Measurements from ENCODE around the gene CTNND1. TPM values are rescaled to one million over a fixed set of nuclear protein-coding genes. Genes with fewer than 3 reads are reported as not detected.
A peak's percentile ranks its signal among the peaks of the same experiment; 100 is the strongest.

CTNND1 gene
- total RNA-seq, 2 donors from 2014 or later: 95.3 to 119 TPM

DNA sequence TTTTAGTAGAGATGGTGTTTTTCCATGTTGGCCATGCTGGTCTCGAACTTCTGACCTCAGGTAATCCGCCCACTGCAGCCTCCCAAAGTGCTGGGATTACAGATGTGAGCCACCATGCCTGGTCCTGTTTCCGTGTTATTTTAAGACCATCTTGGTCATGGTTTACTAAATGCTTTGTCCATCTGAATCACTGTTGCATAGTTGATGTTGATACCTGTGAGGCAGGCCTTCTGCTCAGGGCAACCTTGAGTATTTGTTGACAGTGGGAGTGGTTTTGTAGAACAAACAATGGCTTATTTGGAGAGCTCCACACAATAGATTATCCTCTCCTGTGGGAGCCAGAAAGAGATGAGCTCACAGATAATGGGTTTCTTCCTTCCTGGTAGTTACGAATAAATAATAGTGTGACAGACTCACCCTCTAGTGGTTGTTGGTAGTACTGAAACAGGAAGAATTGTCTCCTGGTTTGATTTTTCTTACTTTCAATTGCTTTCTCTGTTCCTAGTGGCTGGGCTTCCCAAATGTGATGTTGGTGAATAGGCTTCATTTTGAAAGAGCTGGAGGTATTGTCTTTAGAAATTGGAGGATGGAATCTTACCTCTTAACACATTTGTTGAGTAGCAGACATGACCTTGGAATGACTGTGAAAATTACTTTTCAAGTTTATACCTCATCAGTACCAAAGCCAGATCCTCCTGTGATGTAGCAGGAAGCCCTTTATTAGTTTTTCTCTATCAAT, 39.0 kb downstream of the CTNND1 start:
- Histone ChIP-seq H3K4me1 (ENCODE audit: control insufficient read depth in 1 of 2, low read depth in 2 of 2) (peaks cover 19 to 34% of the 10 kb centered on the region in 2 donors), H3K27ac (peak overlapping the region in 1 of 2 donors; percentile 53), H3K9me3 (no peaks in the 10 kb centered on the region), H3K36me3 (peaks cover 57% of the 10 kb centered on the region), H3K4me3 (no peak overlapping the region), H3K27me3 (replicated peaks; ENCODE audit: insufficient read depth) (no peaks in the 10 kb centered on the region)
- TF ChIP-seq, protein P1, sequence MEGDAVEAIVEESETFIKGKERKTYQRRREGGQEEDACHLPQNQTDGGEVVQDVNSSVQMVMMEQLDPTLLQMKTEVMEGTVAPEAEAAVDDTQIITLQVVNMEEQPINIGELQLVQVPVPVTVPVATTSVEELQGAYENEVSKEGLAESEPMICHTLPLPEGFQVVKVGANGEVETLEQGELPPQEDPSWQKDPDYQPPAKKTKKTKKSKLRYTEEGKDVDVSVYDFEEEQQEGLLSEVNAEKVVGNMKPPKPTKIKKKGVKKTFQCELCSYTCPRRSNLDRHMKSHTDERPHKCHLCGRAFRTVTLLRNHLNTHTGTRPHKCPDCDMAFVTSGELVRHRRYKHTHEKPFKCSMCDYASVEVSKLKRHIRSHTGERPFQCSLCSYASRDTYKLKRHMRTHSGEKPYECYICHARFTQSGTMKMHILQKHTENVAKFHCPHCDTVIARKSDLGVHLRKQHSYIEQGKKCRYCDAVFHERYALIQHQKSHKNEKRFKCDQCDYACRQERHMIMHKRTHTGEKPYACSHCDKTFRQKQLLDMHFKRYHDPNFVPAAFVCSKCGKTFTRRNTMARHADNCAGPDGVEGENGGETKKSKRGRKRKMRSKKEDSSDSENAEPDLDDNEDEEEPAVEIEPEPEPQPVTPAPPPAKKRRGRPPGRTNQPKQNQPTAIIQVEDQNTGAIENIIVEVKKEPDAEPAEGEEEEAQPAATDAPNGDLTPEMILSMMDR (IDR thresholded peaks at IDR 0.05): peak; percentile 86
- ATAC-seq (ENCODE audit: insufficient number of reproducible peaks, low FRiP score, low read depth) (peak; percentile 43), DNase-seq (ENCODE audit: low spot score) (no peak)

DNA sequence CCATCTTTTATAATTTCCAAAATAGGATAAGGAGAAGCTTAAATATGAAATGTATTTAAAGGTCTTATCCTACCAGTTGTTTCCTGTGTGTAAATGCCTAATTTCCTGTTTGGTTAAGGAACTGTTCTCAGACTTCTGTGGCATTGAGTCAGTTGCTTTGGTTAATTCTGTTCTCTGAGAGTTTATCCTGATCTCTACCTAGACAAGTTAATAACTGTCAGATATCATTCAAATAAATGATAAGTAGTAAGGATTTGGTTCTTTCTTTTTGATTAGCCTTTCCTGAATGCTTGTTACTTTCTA, 39.5 kb downstream of the CTNND1 start:
- Histone ChIP-seq H3K9me3 (no peaks in the 10 kb centered on the region), H3K27ac (no peak overlapping the region), H3K27me3 (replicated peaks; ENCODE audit: insufficient read depth) (no peaks in the 10 kb centered on the region), H3K36me3 (peaks cover 56% of the 10 kb centered on the region), H3K4me3 (no peak overlapping the region), H3K4me1 (ENCODE audit: control insufficient read depth in 1 of 2, low read depth in 2 of 2) (peaks cover 19 to 34% of the 10 kb centered on the region in 2 donors)
- ATAC-seq (ENCODE audit: insufficient number of reproducible peaks, low FRiP score, low read depth): no peak
- TF ChIP-seq, protein P1 (IDR thresholded peaks at IDR 0.05): no peak
- DNase-seq (ENCODE audit: low spot score): no peak

DNA sequence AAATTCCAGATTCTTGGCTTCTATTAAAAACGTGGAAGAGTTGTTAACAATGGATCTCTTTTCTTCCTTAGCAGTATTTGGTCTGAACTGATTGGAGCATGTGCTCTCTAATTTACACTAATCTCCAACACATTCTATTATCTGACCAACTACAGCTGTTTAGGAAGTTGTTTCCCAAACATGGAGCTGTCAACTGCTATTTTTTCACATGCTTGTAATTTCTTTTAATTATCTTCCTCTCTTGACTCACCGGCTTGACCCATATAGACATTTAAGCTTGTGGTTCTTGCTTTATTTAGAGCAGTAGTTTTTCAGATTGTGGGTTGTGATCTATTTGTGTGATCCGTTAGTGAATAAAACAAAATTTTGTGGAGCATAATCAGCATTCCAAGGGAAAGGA, 40.8 kb downstream of the CTNND1 start:
- Histone ChIP-seq H3K4me3 (no peak overlapping the region), H3K36me3 (peaks cover 57% of the 10 kb centered on the region), H3K9me3 (no peaks in the 10 kb centered on the region), H3K27ac (no peak overlapping the region), H3K27me3 (replicated peaks; ENCODE audit: insufficient read depth) (no peaks in the 10 kb centered on the region), H3K4me1 (ENCODE audit: control insufficient read depth in 1 of 2, low read depth in 2 of 2) (peaks cover 19 to 34% of the 10 kb centered on the region in 2 donors)
- DNase-seq (ENCODE audit: low spot score) (no peak), ATAC-seq (ENCODE audit: insufficient number of reproducible peaks, low FRiP score, low read depth) (no peak)
- TF ChIP-seq, protein P1 (IDR thresholded peaks at IDR 0.05): no peak

DNA sequence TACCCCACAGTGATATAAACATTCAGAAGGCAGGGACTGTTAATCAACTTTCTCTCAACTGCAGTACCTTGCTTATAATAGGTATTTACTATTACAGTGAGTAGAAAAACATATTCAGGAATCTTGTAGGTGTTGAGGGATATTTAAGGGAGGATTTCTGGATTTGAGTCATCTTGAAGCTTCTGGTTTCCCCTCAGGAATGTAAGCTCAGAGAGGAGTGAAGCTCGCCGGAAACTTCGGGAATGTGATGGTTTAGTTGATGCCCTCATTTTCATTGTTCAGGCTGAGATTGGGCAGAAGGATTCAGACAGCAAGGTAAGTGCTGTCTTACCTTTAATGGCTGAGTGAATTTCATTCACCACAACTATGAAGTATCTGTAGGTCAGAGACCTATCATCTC, 42.9 kb downstream of the CTNND1 start:
- no peak for ATAC-seq (ENCODE audit: insufficient number of reproducible peaks, low FRiP score, low read depth)
- H3K9me3 ChIP-seq: no peaks in the 10 kb centered on the region
- peaks cover 67% of the 10 kb centered on the region for H3K36me3 ChIP-seq
- H3K4me1 ChIP-seq (ENCODE audit: control insufficient read depth in 1 of 2, low read depth in 2 of 2): peaks cover 10 to 23% of the 10 kb centered on the region in 2 donors
- no peak overlapping the region for H3K4me3 ChIP-seq
- no peak for DNase-seq (ENCODE audit: low spot score)
- no peaks in the 10 kb centered on the region for H3K27me3 ChIP-seq (replicated peaks; ENCODE audit: insufficient read depth)
- H3K27ac ChIP-seq: no peak overlapping the region
- TF ChIP-seq, protein P1 (IDR thresholded peaks at IDR 0.05): no peak

DNA sequence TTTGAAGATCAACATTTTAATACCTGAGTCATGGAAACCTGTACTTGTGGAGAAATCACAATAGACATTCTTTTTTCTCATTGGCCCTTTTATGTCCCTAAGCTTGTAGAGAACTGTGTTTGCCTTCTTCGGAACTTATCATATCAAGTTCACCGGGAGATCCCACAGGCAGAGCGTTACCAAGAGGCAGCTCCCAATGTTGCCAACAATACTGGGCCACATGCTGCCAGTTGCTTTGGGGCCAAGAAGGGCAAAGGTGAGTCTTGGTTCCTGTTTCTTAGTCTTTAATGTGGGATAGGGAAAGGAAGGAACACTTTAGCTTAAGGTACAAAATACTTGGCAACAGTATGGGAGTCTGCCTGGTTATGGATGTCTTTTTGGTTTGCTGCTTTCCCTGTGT, 44.2 kb downstream of the CTNND1 start:
- Histone ChIP-seq H3K4me3 (no peak overlapping the region), H3K9me3 (no peaks in the 10 kb centered on the region), H3K27ac (no peak overlapping the region), H3K27me3 (replicated peaks; ENCODE audit: insufficient read depth) (no peaks in the 10 kb centered on the region), H3K36me3 (peaks cover 81% of the 10 kb centered on the region), H3K4me1 (ENCODE audit: control insufficient read depth in 1 of 2, low read depth in 2 of 2) (peaks cover 0 to 10% of the 10 kb centered on the region in 2 donors)
- TF ChIP-seq, protein P1 (IDR thresholded peaks at IDR 0.05): no peak
- ATAC-seq (ENCODE audit: insufficient number of reproducible peaks, low FRiP score, low read depth) (no peak), DNase-seq (ENCODE audit: low spot score) (no peak)
